ENCODE data around the gene SFXN3. TPM values are rescaled to one million over a fixed set of nuclear protein-coding genes. Genes with fewer than 3 reads are reported as not detected.
A peak's percentile ranks its signal among the peaks of the same experiment; 100 is the strongest.

The SFXN3 gene
- total and polyA plus RNA-seq, 2 of the 13 experiments (the other 11 are each of a cell fraction or from before 2014, with no cell fraction given): 16.8 to 71.5 TPM

GRCh38 chr10:101012525-101013364 is 18.3 kb upstream of the SFXN3 start (continued):
- TF ChIP-seq NRL (CRISPR knock-in tag; IDR thresholded peaks at IDR 0.05; ENCODE audit: borderline replicate concordance) (no peak), ZNF124 (CRISPR knock-in tag; IDR thresholded peaks at IDR 0.05) (0 out of 2 replicates have a peak, but pooled peaks have one; percentile 32), SP4 (CRISPR knock-in tag; IDR thresholded peaks at IDR 0.05) (peak; percentile 38; the same call in 1 of the 2 replicates), HCFC1 (IDR thresholded peaks at IDR 0.05; ENCODE audit: low read depth, low read length) (no peak), MEIS2 (CRISPR knock-in tag; IDR thresholded peaks at IDR 0.05) (no peak), ZNF331 (CRISPR knock-in tag; IDR thresholded peaks at IDR 0.05) (peak; percentile 53; the same call in 1 of the 2 replicates), KDM1A (CRISPR knock-in tag; IDR thresholded peaks at IDR 0.05) (no peak), PHF8 (CRISPR knock-in tag; IDR thresholded peaks at IDR 0.05) (peak; percentile 37; the same call in 1 of the 2 replicates), ZNF773 (CRISPR knock-in tag; IDR thresholded peaks at IDR 0.05; ENCODE audit: borderline replicate concordance) (no peak), ZMYM2 (CRISPR knock-in tag; IDR thresholded peaks at IDR 0.05) (0 out of 2 replicates have a peak, but pooled peaks have one; percentile 44), ZSCAN31 (CRISPR knock-in tag; IDR thresholded peaks at IDR 0.05; ENCODE audit: low read depth) (peak; percentile 10; the same call in 1 of the 2 replicates), DMAP1 (CRISPR knock-in tag; IDR thresholded peaks at IDR 0.05) (peak; percentile 32; the same call in 1 of the 2 replicates), ZBTB49 (CRISPR knock-in tag; IDR thresholded peaks at IDR 0.05; ENCODE audit: borderline replicate concordance) (0 out of 2 replicates have a peak, but pooled peaks have one; percentile 8), ZNF260 (CRISPR knock-in tag; IDR thresholded peaks at IDR 0.05; ENCODE audit: borderline replicate concordance, low read depth) (no peak), FOXA3 (CRISPR knock-in tag; IDR thresholded peaks at IDR 0.05) (peak; percentile 5; the same call in 1 of the 2 replicates), ERF (CRISPR knock-in tag; IDR thresholded peaks at IDR 0.05) (peak; percentile 50; the same call in 1 of the 2 replicates), ZNF792 (CRISPR knock-in tag; IDR thresholded peaks at IDR 0.05) (peak; percentile 78), MAF1 (CRISPR knock-in tag; IDR thresholded peaks at IDR 0.05; ENCODE audit: borderline replicate concordance) (no peak), PATZ1 (CRISPR knock-in tag; IDR thresholded peaks at IDR 0.05) (peak; percentile 62; the same call in 1 of the 2 replicates), ZEB1 (IDR thresholded peaks at IDR 0.05; ENCODE audit: insufficient replicate concordance, low read depth) (no peak), PAXIP1 (CRISPR knock-in tag; conservative IDR thresholded peaks at IDR 0.05) (no peak), ZNF143 (CRISPR knock-in tag; IDR thresholded peaks at IDR 0.05) (no peak), NPAS2 (CRISPR knock-in tag; IDR thresholded peaks at IDR 0.05; ENCODE audit: borderline replicate concordance) (no peak)
